BJ (cell line): Measurements from ENCODE around the gene GPR137C. TPM values are rescaled to one million over a fixed set of nuclear protein-coding genes. Genes with fewer than 3 reads are reported as not detected.

Source experiments
- CTCF ChIA-PET: fragments of 350-600 bp; formaldehyde crosslinking; extraction: SDS; loops from one replicate; lab custom pipeline; 2021; ENCODE audit warnings: antibody characterized with exemption, inconsistent platforms; lab: Yijun Ruan, JAX
- POLR2A ChIA-PET: fragments of 300-600 bp; sonication (Branson Sonifier 250); formaldehyde crosslinking; extraction: SDS; loops from one replicate; lab custom pipeline; 2021; ENCODE audit warnings: antibody characterized with exemption; lab: Charles Lee
- DNase-seq: peaks from one replicate; pipeline ENCODE4 v3.0.0-alpha.2; 2011; ENCODE audit warnings: low read depth
- H3K27me3 ChIP-seq: 2 replicates; pipeline ENCODE4 v1.6.0; 2011; ENCODE audit warnings: low read length; ENCODE audit not compliant: control insufficient read depth, insufficient read depth
- H3K36me3 ChIP-seq: 2 replicates; pipeline ENCODE4 v1.5.1; 2011; ENCODE audit warnings: low read length; ENCODE audit not compliant: control insufficient read depth, insufficient read depth
- H3K4me3 ChIP-seq: 2 replicates; pipeline ENCODE4 v1.5.1; 2011; ENCODE audit warnings: low read depth, mild to moderate bottlenecking, control low read depth, low read length
- polyA plus RNA-seq: library from polyadenylated mRNA; depleted of rRNA; stranded (reverse); fragments of >200 nt; gene quantifications from 2 replicates; pipeline ENCODE4 v1.2.3, GENCODE V29; 2011
- TF ChIP-seq, protein P1 (sequence below): IDR thresholded peaks from 2 replicates; pipeline ENCODE4 v1.5.1; 2011; ENCODE audit warnings: low read depth, mild to moderate bottlenecking, control low read depth, inconsistent platforms, low read length, moderate library complexity; ENCODE audit not compliant: insufficient read depth

Gene GPR137C
- polyA plus RNA-seq, 1 experiment = 0.18 TPM

DNA sequence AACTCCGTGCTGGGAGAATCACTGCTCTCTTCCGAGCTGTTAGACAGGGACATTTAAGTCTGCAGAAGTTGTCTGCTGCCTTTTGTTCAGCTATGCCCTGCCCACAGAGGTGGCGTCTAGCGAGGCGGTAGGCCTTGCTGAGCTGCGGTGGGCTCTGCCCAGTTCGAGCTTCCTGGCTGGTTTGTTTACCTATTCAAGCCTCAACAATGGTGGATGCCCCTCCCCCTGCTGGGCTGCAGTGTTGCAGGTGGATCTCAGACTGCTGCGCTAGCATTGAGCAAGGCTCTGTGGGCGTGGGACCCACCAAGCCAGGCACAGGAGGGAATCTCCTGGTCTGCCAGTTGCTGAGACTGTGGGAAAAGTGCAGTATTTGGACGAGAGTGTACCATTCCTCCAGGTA is 43.7 kb downstream of the GPR137C start:
- H3K27me3 ChIP-seq = no peaks in the 10 kb centered on the region
- no peaks in the 10 kb centered on the region for H3K36me3 ChIP-seq
- ChIA-PET CTCF (no interaction called here), POLR2A (no interaction called here)
- TF ChIP-seq, protein P1, sequence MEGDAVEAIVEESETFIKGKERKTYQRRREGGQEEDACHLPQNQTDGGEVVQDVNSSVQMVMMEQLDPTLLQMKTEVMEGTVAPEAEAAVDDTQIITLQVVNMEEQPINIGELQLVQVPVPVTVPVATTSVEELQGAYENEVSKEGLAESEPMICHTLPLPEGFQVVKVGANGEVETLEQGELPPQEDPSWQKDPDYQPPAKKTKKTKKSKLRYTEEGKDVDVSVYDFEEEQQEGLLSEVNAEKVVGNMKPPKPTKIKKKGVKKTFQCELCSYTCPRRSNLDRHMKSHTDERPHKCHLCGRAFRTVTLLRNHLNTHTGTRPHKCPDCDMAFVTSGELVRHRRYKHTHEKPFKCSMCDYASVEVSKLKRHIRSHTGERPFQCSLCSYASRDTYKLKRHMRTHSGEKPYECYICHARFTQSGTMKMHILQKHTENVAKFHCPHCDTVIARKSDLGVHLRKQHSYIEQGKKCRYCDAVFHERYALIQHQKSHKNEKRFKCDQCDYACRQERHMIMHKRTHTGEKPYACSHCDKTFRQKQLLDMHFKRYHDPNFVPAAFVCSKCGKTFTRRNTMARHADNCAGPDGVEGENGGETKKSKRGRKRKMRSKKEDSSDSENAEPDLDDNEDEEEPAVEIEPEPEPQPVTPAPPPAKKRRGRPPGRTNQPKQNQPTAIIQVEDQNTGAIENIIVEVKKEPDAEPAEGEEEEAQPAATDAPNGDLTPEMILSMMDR = no peak
- H3K4me3 ChIP-seq = no peak overlapping the region
- no peak for DNase-seq

- Histone ChIP-seq H3K27me3 (no peaks in the 10 kb centered on the region), H3K36me3 (no peaks in the 10 kb centered on the region), H3K4me3 (no peak overlapping the region)
- TF ChIP-seq, protein P1 = no peak
- CTCF ChIA-PET = no interaction called here
- POLR2A ChIA-PET = no interaction called here
- DNase-seq = no peak
Measured at GRCh38 chr14:52596861-52597260, 44.2 kb downstream of the GPR137C start.

DNA sequence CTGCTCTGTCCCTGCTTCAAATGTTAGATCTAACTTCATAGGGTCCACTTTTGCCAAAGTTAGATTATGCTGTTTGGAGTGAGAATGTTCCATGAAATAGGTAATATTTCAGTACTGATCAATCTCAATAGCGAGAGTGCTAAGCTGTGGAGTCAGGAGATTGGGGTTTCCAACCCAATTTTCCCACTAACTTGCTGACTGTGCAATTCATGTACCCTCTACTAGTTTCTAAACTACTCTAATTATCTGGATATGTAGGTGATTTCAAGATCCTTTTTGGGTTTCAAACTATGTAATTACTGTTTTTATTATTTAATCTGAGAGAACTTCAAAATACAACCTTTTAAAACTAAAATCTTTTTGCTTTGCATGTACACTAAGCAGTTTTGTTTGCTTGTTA is 45.9 kb downstream of the GPR137C start:
- no peak for DNase-seq
- TF ChIP-seq, protein P1 = no peak
- CTCF ChIA-PET = interaction anchor here (1.2 kb wide), 1 partner anchor 11 kb away, joined by 3 read pairs; no protein-coding TSS in a partner anchor
- POLR2A ChIA-PET = no interaction called here
- Histone ChIP-seq H3K27me3 (no peaks in the 10 kb centered on the region), H3K36me3 (no peaks in the 10 kb centered on the region), H3K4me3 (no peak overlapping the region)

DNA sequence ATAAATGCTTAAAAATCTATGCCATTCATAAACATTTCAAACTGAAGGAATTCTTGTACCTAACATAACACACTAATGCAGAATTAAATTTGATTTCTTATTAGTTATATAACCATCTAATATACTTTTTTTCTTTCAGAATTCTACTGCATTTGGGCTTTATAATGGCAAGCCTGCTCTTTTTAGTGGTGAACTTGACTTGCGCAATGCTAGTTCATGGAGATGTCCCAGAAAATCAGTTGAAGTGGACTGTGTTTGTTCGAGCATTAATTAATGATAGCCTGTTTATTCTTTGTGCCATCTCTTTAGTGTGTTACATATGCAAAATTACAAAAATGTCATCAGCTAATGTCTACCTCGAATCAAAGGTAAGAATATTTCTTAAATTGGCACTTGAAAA is 47.3 kb downstream of the GPR137C start:
- Histone ChIP-seq H3K27me3 (no peaks in the 10 kb centered on the region), H3K36me3 (no peaks in the 10 kb centered on the region), H3K4me3 (no peak overlapping the region)
- no peak for DNase-seq
- CTCF ChIA-PET = no interaction called here
- POLR2A ChIA-PET = no interaction called here
- TF ChIP-seq, protein P1 = no peak

- H3K27me3 ChIP-seq = no peaks in the 10 kb centered on the region
- ChIA-PET CTCF (no interaction called here), POLR2A (no interaction called here)
- DNase-seq = no peak
- no peaks in the 10 kb centered on the region for H3K36me3 ChIP-seq
- TF ChIP-seq, protein P1 = no peak
- H3K4me3 ChIP-seq = no peak overlapping the region
Measured at GRCh38 chr14:52602131-52602530, 49.5 kb downstream of the GPR137C start.
